SK-N-MC (cell line): ENCODE data around the gene CDC6.

ENCODE experiments used
- EZH2 ChIP-seq: fragments of 200-600 bp; sonication (generic); IDR thresholded peaks from one replicate; pipeline ENCODE4 v1.6.1; 2017; ENCODE audit warnings: antibody characterized with exemption
- POLR2AphosphoS5 ChIP-seq: IDR thresholded peaks from 2 replicates; pipeline ENCODE4 v1.6.1; 2012; ENCODE audit warnings: mild to moderate bottlenecking, low read depth, low read length, borderline replicate concordance

DNA sequence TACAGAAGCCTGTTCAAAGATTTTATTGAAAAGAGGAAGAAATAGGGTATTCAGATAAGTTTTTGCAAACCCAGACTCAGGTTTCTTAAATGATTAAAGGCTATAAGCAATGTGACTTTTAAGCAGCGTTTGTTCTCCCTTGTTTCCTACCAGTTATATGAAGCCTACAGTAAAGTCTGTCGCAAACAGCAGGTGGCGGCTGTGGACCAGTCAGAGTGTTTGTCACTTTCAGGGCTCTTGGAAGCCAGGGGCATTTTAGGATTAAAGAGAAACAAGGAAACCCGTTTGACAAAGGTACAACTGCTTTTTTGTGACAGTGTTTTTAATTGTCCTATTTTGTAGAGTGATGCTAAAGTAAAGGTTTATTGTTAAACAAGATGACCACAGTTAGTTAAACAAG lies 13.6 kb downstream of the CDC6 start:
- no peak for TF ChIP-seq EZH2
- no peak for TF ChIP-seq POLR2AphosphoS5
